Measurements from ENCODE around the gene SPNS2. TPM values are rescaled to one million over a fixed set of nuclear protein-coding genes. Genes with fewer than 3 reads are reported as not detected.

SPNS2 gene
- total RNA-seq, 2 experiments from 2014 or later = 0.33 to 0.53 TPM

DNA sequence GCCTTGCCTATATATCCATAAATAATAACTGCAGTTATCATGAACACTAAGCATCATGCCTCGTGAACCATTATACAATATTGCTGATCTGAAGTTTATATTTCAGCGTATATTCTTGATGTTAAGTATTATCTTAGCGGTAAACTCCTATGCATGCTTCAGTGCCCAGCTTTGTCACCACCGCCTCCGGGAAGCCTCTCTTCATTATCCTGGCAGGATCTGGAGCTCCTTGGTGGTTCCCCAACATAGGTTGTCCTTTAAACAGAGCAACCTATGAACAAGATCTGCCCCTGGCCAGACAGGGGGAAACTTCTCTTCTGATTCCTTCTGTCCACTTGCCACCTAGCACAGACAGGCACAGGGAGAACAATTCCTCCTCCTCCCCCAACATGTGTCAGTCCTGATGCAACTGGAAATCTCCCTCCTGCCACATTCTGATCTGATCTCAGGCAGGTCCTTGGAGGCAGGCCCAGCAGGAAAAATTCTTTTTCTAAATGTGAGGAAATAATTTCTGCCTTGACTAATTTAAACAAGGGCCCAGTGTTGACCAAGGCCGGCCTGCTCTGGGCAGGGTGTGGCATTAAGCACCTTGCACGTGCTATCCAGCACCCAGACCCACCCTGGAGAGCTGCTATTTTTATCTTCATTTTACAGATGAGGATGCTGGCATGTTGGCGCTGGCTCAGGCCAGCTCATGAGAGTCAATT lies 22.4 kb downstream of the SPNS2 start:
- Mint-ChIP-seq H3K9me3 (no peaks in the 10 kb centered on the region), H3K4me3 (no peak overlapping the region), H3K4me1 (ENCODE audit: low read depth) (no peaks in the 10 kb centered on the region), H3K36me3 (ENCODE audit: low read depth) (no peaks in the 10 kb centered on the region), H3K27ac (no peak overlapping the region), H3K27me3 (no peaks in the 10 kb centered on the region)
- no peak overlapping the region for H3K27ac ChIP-seq (ENCODE audit: low read depth in 1 of 2, low read length in 2 of 2)
- ATAC-seq (ENCODE audit: poor library complexity) = no peak
- DNase-seq = no peak
- no peaks in the 10 kb centered on the region for H3K4me1 ChIP-seq (ENCODE audit: insufficient read depth, low read length)
- intact Hi-C loops (cut with DNase I, micrococcal nuclease) = no loop called here
- no peaks in the 10 kb centered on the region for H3K27me3 ChIP-seq (ENCODE audit: control insufficient read depth in 1 of 2, insufficient read depth in 2 of 2, low read length in 2 of 2)
- POLR2A ChIA-PET = no interaction called here
- TF ChIP-seq, protein P1, sequence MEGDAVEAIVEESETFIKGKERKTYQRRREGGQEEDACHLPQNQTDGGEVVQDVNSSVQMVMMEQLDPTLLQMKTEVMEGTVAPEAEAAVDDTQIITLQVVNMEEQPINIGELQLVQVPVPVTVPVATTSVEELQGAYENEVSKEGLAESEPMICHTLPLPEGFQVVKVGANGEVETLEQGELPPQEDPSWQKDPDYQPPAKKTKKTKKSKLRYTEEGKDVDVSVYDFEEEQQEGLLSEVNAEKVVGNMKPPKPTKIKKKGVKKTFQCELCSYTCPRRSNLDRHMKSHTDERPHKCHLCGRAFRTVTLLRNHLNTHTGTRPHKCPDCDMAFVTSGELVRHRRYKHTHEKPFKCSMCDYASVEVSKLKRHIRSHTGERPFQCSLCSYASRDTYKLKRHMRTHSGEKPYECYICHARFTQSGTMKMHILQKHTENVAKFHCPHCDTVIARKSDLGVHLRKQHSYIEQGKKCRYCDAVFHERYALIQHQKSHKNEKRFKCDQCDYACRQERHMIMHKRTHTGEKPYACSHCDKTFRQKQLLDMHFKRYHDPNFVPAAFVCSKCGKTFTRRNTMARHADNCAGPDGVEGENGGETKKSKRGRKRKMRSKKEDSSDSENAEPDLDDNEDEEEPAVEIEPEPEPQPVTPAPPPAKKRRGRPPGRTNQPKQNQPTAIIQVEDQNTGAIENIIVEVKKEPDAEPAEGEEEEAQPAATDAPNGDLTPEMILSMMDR (IDR thresholded peaks at IDR 0.05) = no peak
- no peaks in the 10 kb centered on the region for H3K9me3 ChIP-seq (ENCODE audit: control insufficient read depth in 1 of 2, insufficient read depth in 1 of 2, low read length in 2 of 2)
- H3K36me3 ChIP-seq (ENCODE audit: insufficient read depth, low read length) = no peaks in the 10 kb centered on the region
- CTCF ChIA-PET = no interaction called here
- H3K4me3 ChIP-seq (ENCODE audit: low read length) = no peak overlapping the region

DNA sequence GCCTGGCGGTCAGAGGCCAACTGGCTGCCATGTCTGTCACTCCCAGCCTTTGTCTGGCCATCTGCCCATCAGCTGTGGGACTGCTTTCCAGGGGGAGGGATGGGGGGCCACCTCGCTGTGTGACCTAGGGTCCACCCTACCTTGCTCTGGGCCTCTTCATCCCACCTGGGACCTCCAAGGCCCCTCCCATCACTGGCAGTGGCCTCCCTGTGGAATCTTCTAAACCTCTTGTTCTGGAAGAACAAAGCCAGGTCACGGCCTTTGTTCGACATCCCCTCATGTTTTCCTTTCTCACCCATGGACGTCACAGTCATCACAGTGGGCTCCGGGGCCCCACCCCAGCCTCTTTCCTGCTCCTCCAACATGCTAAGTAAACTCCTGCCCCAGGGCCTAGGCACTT lies 24.0 kb downstream of the SPNS2 start:
- H3K27ac Mint-ChIP-seq = no peak overlapping the region
- H3K9me3 Mint-ChIP-seq = no peaks in the 10 kb centered on the region
- no peaks in the 10 kb centered on the region for H3K36me3 ChIP-seq (ENCODE audit: insufficient read depth, low read length)
- no peaks in the 10 kb centered on the region for H3K4me1 ChIP-seq (ENCODE audit: insufficient read depth, low read length)
- ATAC-seq (ENCODE audit: poor library complexity) (no peak), DNase-seq (no peak)
- no peak overlapping the region for H3K27ac ChIP-seq (ENCODE audit: low read depth in 1 of 2, low read length in 2 of 2)
- no peaks in the 10 kb centered on the region for H3K4me1 Mint-ChIP-seq (ENCODE audit: low read depth)
- ChIA-PET POLR2A (no interaction called here), CTCF (no interaction called here)
- intact Hi-C loops (cut with DNase I, micrococcal nuclease) = no loop called here
- H3K9me3 ChIP-seq (ENCODE audit: control insufficient read depth in 1 of 2, insufficient read depth in 1 of 2, low read length in 2 of 2) = no peaks in the 10 kb centered on the region
- H3K27me3 Mint-ChIP-seq = no peaks in the 10 kb centered on the region
- H3K27me3 ChIP-seq (ENCODE audit: control insufficient read depth in 1 of 2, insufficient read depth in 2 of 2, low read length in 2 of 2) = no peaks in the 10 kb centered on the region
- H3K36me3 Mint-ChIP-seq (ENCODE audit: low read depth) = no peaks in the 10 kb centered on the region
- no peak overlapping the region for H3K4me3 ChIP-seq (ENCODE audit: low read length)
- TF ChIP-seq, protein P1 (IDR thresholded peaks at IDR 0.05) = no peak
- H3K4me3 Mint-ChIP-seq = no peak overlapping the region

DNA sequence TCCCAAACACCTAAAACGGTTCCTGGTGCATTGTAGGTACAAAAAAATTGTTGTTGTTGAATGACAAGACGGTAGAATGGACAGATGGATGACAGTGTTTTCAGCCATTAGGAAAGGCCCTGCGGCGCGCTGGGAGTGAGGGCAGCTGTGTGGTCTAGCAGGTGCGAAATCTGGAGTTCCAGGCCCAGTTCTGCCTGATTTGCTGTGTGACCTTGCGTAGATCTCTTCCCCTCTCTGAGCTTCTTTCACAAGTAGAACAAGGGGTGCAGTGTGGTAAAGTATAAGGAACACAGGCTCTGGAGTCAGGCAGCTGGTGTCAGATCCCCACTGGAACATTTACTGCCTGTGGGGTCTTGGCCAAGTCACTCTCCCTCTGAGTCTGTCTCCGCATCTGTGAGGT lies 25.3 kb downstream of the SPNS2 start:
- Histone ChIP-seq H3K4me1 (ENCODE audit: insufficient read depth, low read length) (no peaks in the 10 kb centered on the region), H3K27me3 (ENCODE audit: control insufficient read depth in 1 of 2, insufficient read depth in 2 of 2, low read length in 2 of 2) (no peaks in the 10 kb centered on the region), H3K9me3 (ENCODE audit: control insufficient read depth in 1 of 2, insufficient read depth in 1 of 2, low read length in 2 of 2) (no peaks in the 10 kb centered on the region), H3K4me3 (ENCODE audit: low read length) (no peak overlapping the region), H3K36me3 (ENCODE audit: insufficient read depth, low read length) (no peaks in the 10 kb centered on the region), H3K27ac (ENCODE audit: low read depth in 1 of 2, low read length in 2 of 2) (no peak overlapping the region)
- Mint-ChIP-seq H3K36me3 (ENCODE audit: low read depth) (no peaks in the 10 kb centered on the region), H3K4me3 (no peak overlapping the region), H3K4me1 (ENCODE audit: low read depth) (no peaks in the 10 kb centered on the region), H3K9me3 (no peaks in the 10 kb centered on the region), H3K27me3 (no peaks in the 10 kb centered on the region), H3K27ac (no peak overlapping the region)
- ChIA-PET POLR2A (interaction anchor here (0.5 kb wide), 1 partner anchor 92 kb away, joined by 3 read pairs; no protein-coding TSS in a partner anchor), CTCF (no interaction called here)
- DNase-seq (no peak), ATAC-seq (ENCODE audit: poor library complexity) (no peak)
- TF ChIP-seq, protein P1 (IDR thresholded peaks at IDR 0.05) = no peak
- intact Hi-C loops (cut with DNase I, micrococcal nuclease) = no loop called here

All from CD4-positive, alpha-beta T cell (primary cell).